Measurements from ENCODE around the gene PTPRN. TPM values are rescaled to one million over a fixed set of nuclear protein-coding genes. Genes with fewer than 3 reads are reported as not detected.

Gene PTPRN
- polyA plus RNA-seq, 3 donors = 0.08 TPM; not detected in 2

- peak in 2 of 3 donors; percentile 53 to 73 for DNase-seq (ENCODE audit: low read depth in 3 of 3, low spot score in 2 of 3)
These were observed 779 bp downstream of the PTPRN start for GRCh38 chr2:219308142-219309101.

- no peak for DNase-seq (ENCODE audit: low read depth in 3 of 3, low spot score in 2 of 3)
These were observed 3.2 kb downstream of the PTPRN start for GRCh38 chr2:219306047-219306446.

GRCh38 chr2:219304223-219304622 is 5.0 kb downstream of the PTPRN start:
- no peak for DNase-seq (ENCODE audit: low read depth in 3 of 3, low spot score in 2 of 3)

- DNase-seq (ENCODE audit: low read depth in 3 of 3, low spot score in 2 of 3) = no peak
These were observed 6.7 kb downstream of the PTPRN start for GRCh38 chr2:219302412-219302968.

- no peak for DNase-seq (ENCODE audit: low read depth in 3 of 3, low spot score in 2 of 3)
These were observed 9.2 kb downstream of the PTPRN start for GRCh38 chr2:219300022-219300421.

GRCh38 chr2:219299372-219299760 is 9.8 kb downstream of the PTPRN start:
- no peak for DNase-seq (ENCODE audit: low read depth in 3 of 3, low spot score in 2 of 3)

- DNase-seq (ENCODE audit: low read depth in 3 of 3, low spot score in 2 of 3) = peak; percentile 48 to 67 (median 64)
These were observed 10.3 kb downstream of the PTPRN start for GRCh38 chr2:219298759-219299371.

- DNase-seq (ENCODE audit: low read depth in 3 of 3, low spot score in 2 of 3) = no peak
These were observed 11.3 kb downstream of the PTPRN start for GRCh38 chr2:219297766-219298456.

- DNase-seq (ENCODE audit: low read depth in 3 of 3, low spot score in 2 of 3) = no peak
These were observed 12.4 kb downstream of the PTPRN start for GRCh38 chr2:219296631-219297391.

GRCh38 chr2:219296142-219296541 is 13.1 kb downstream of the PTPRN start:
- no peak for DNase-seq (ENCODE audit: low read depth in 3 of 3, low spot score in 2 of 3)

GRCh38 chr2:219294356-219295351 is 14.5 kb downstream of the PTPRN start:
- peak; percentile 57 to 81 (median 68) for DNase-seq (ENCODE audit: low read depth in 3 of 3, low spot score in 2 of 3)

- no peak for DNase-seq (ENCODE audit: low read depth in 3 of 3, low spot score in 2 of 3)
These were observed 15.4 kb downstream of the PTPRN start for GRCh38 chr2:219293736-219294231.

- DNase-seq (ENCODE audit: low read depth in 3 of 3, low spot score in 2 of 3) = no peak
These were observed 16.6 kb downstream of the PTPRN start for GRCh38 chr2:219292616-219293015.

- DNase-seq (ENCODE audit: low read depth in 3 of 3, low spot score in 2 of 3) = no peak
These were observed 17.2 kb downstream of the PTPRN start for GRCh38 chr2:219291910-219292490.

- DNase-seq (ENCODE audit: low read depth in 3 of 3, low spot score in 2 of 3) = no peak
These were observed 17.8 kb downstream of the PTPRN start for GRCh38 chr2:219291394-219291793.

- no peak for DNase-seq (ENCODE audit: low read depth in 3 of 3, low spot score in 2 of 3)
These were observed 18.6 kb downstream of the PTPRN start for GRCh38 chr2:219290381-219291171.

- DNase-seq (ENCODE audit: low read depth in 3 of 3, low spot score in 2 of 3) = no peak
These were observed 19.5 kb downstream of the PTPRN start for GRCh38 chr2:219289537-219290361.
